T follicular helper cell (primary cell): ENCODE results near the gene OR2M7.
"Not testable (repeated sequence)": the region's sequence is repeated elsewhere in the genome, so short reads cannot be mapped to it uniquely, and the experiment has no call there.

Source experiments
- DNase-seq: peaks from one replicate; pipeline ENCODE4 v3.0.0-alpha.2; 2020; ENCODE audit warnings: low read depth
- total RNA-seq, 2 experiments: gene quantifications; one replicate each; lab custom pipeline; 2026; lab: John Stamatoyannopoulos, UW

OR2M7 gene
- total RNA-seq: 0 reads per million in 2 experiments

GRCh38 chr1:248324468-248324867 lies at the start of gene OR2M7:
TSS of gene OR2M7 (minus strand) at chr1:248324568. CDS start at chr1:248324568, 0 bp downstream.
- DNase-seq: no peak

GRCh38 chr1:248373761-248374160 lies 49.4 kb upstream of the OR2M7 start:
- no peak for DNase-seq

- DNase-seq: no peak
These were observed 48.0 kb upstream of the OR2M7 start for GRCh38 chr1:248372394-248372793.

GRCh38 chr1:248366609-248367008 lies 42.2 kb upstream of the OR2M7 start:
- DNase-seq: no peak

GRCh38 chr1:248361121-248361715 lies 36.9 kb upstream of the OR2M7 start, which contains the start of gene OR2T4:
TSS of gene OR2T4 (plus strand) at chr1:248361665. CDS start at chr1:248361665, 0 bp downstream.
- DNase-seq: no peak

GRCh38 chr1:248359415-248359814 lies 35.0 kb upstream of the OR2M7 start:
- no peak for DNase-seq

GRCh38 chr1:248348475-248348874 lies 24.1 kb upstream of the OR2M7 start, which contains the start of gene OR14C36:
TSS of gene OR14C36 (plus strand) at chr1:248348775. CDS start at chr1:248348775, 0 bp downstream.
- DNase-seq: no peak

GRCh38 chr1:248343451-248343850 lies 19.1 kb upstream of the OR2M7 start:
- no peak for DNase-seq

- DNase-seq: no peak
These were observed 7.6 kb downstream of the OR2M7 start for GRCh38 chr1:248316796-248317195.

- DNase-seq: not testable (repeated sequence)
These were observed 17.6 kb downstream of the OR2M7 start for GRCh38 chr1:248306740-248307139.

GRCh38 chr1:248306103-248306502 lies 18.3 kb downstream of the OR2M7 start:
- no peak for DNase-seq

- not testable (repeated sequence) for DNase-seq
These were observed 18.7 kb downstream of the OR2M7 start for GRCh38 chr1:248305672-248306071.

GRCh38 chr1:248303324-248303723 lies 21.0 kb downstream of the OR2M7 start, which contains the start of gene OR2T12:
TSS of gene OR2T12 (minus strand) at chr1:248303424. CDS start at chr1:248295578, 7,846 bp downstream.
- DNase-seq: no peak

- no peak for DNase-seq
These were observed 36.0 kb downstream of the OR2M7 start for GRCh38 chr1:248288391-248288790.

- no peak for DNase-seq
These were observed 46.5 kb downstream of the OR2M7 start, which contains the start of gene OR2T33 for GRCh38 chr1:248277876-248278275. TSS of gene OR2T33 (minus strand) at chr1:248277976. CDS start at chr1:248273814, 4,162 bp downstream.
